G401.6 (cell line): ENCODE results near the gene AHCYL2.
"Not testable (repeated sequence)": the region's sequence is repeated elsewhere in the genome, so short reads cannot be mapped to it uniquely, and the experiment has no call there.

Experiments used
- FAIRE-seq: peaks from 2 replicates; lab custom pipeline; 2012; peaks lifted over from hg19 to GRCh38; lab: Jason Lieb, UNC

Gene AHCYL2

GRCh38 chr7:129244220-129244619, 19.4 kb downstream of the AHCYL2 start:
- FAIRE-seq, result no peak

GRCh38 chr7:129245533-129245932, 20.7 kb downstream of the AHCYL2 start:
- FAIRE-seq, result no peak

GRCh38 chr7:129247087-129247486, 22.3 kb downstream of the AHCYL2 start:
- no peak for FAIRE-seq

GRCh38 chr7:129252128-129252527, 27.3 kb downstream of the AHCYL2 start:
- no peak for FAIRE-seq

GRCh38 chr7:129252603-129253002, 27.8 kb downstream of the AHCYL2 start:
- FAIRE-seq, result not testable (repeated sequence)

GRCh38 chr7:129255800-129256199, 31.0 kb downstream of the AHCYL2 start:
- FAIRE-seq, result no peak

- FAIRE-seq, result no peak
Observed at GRCh38 chr7:129256221-129256620, 31.4 kb downstream of the AHCYL2 start.

GRCh38 chr7:129257168-129257567, 32.3 kb downstream of the AHCYL2 start:
- FAIRE-seq, result no peak

- FAIRE-seq, result no peak
Observed at GRCh38 chr7:129258649-129259389, 34.0 kb downstream of the AHCYL2 start.

GRCh38 chr7:129262324-129262723, 37.5 kb downstream of the AHCYL2 start:
- no peak for FAIRE-seq

GRCh38 chr7:129263168-129263567, 38.3 kb downstream of the AHCYL2 start:
- no peak for FAIRE-seq

- no peak for FAIRE-seq
Observed at GRCh38 chr7:129264534-129264933, 39.7 kb downstream of the AHCYL2 start.

- no peak for FAIRE-seq
Observed at GRCh38 chr7:129265328-129265727, 40.5 kb downstream of the AHCYL2 start.

GRCh38 chr7:129266181-129266580, 41.4 kb downstream of the AHCYL2 start:
- no peak for FAIRE-seq

GRCh38 chr7:129270077-129270476, 45.2 kb downstream of the AHCYL2 start:
- no peak for FAIRE-seq

- FAIRE-seq, result peak; percentile 84
Observed at GRCh38 chr7:129271500-129272355, 46.9 kb downstream of the AHCYL2 start.

- FAIRE-seq, result no peak
Observed at GRCh38 chr7:129273936-129274335, 49.1 kb downstream of the AHCYL2 start.

GRCh38 chr7:129277629-129278028, 52.8 kb downstream of the AHCYL2 start:
- no peak for FAIRE-seq

GRCh38 chr7:129278688-129279087, 53.9 kb downstream of the AHCYL2 start:
- no peak for FAIRE-seq

- no peak for FAIRE-seq
Observed at GRCh38 chr7:129279757-129280156, 54.9 kb downstream of the AHCYL2 start.

- no peak for FAIRE-seq
Observed at GRCh38 chr7:129281163-129281562, 56.3 kb downstream of the AHCYL2 start.

- no peak for FAIRE-seq
Observed at GRCh38 chr7:129282865-129283264, 58.0 kb downstream of the AHCYL2 start.

- peak; percentile 13 for FAIRE-seq
Observed at GRCh38 chr7:129283936-129284335, 59.1 kb downstream of the AHCYL2 start.

GRCh38 chr7:129285111-129285510, 60.3 kb downstream of the AHCYL2 start:
- FAIRE-seq, result no peak
